HG03196 (cell line): Measurements from ENCODE around the gene C2CD3.
"Not testable (repeated sequence)": the region's sequence is repeated elsewhere in the genome, so short reads cannot be mapped to it uniquely, and the experiment has no call there.

Experiments
- ATAC-seq: cut with Tn5 transposase; IDR thresholded peaks from one replicate; pipeline ENCODE4 v1.9.1; 2021; ENCODE audit not compliant: unreplicated experiment

C2CD3 gene

DNA sequence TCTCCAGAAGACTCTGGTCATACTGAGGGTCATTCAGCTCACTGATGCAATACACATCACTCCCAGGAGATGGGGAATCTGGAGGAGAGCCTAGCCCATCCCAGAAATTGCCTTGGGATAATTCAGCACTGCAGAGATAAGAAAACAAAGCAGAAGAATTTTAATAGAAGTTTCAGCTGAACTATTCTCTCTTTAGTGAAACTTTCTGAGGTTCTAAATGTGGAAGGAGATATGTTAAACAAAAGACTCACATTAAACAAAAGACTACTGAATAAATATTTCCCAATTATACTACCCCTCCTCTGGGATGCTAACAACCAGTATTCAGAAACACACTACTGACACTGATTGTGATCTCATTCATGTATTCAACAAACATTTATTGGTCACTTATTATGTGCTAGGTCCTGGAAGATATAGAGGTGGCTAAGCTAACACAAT is 47.8 kb downstream of the C2CD3 start:
- ATAC-seq: no peak

DNA sequence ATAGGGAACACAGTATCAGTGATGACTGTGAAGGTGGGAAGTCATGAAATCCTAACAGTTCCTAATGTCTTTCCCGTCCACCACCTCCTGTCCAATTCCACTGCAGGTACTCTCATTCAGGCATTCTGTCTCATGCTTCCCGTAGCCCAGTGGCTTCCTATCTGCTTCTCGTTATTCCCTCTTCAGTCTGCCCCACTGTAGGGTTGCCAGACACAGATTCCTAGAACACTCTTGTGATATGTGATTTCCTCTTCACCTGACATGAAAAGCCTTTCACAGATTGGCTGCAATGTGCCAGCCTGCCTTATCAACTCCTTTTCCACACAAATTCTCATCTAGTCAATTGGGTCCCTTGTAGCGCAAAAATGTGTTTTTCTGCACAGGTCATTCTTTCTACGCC is 49.0 kb downstream of the C2CD3 start:
- no peak for ATAC-seq

DNA sequence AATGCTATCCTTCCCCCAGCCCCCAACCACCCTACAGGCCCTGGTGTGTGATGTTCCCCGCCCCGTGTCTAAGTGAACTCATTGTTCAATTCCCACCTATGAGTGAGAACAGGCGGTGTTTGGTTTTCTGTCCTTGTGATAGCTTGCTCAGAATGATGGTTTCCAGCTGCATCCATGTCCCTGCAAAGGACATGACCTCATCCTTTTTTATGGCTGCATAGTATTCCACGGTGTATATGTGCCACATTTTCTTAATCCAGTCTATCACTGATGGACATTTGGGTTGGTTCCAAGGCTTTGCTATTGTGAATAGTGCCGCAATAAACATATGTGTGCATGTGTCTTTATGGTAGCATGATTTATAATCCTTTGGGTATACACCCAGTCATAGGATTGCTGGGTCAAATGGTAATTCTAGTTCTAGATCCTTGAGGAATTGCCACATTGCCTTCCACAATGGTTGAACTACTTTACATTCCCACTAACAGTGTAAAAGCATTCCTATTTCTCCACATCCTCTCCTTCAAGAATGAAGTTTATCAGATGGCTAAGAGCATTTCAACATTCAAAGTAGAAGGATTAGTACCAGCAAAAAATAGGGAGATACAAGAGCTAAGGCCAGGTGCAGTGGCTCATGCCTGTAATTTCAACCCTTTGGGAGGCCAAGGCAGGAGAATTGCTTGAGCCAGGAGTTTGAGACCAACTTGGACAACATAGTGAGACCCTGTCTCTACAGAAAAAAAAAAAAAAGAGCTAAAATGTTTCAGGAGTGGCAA is 50.4 kb downstream of the C2CD3 start:
- not testable (repeated sequence) for ATAC-seq

- no peak for ATAC-seq
Observed at GRCh38 chr11:74116719-74117118, 54.1 kb downstream of the C2CD3 start.

DNA sequence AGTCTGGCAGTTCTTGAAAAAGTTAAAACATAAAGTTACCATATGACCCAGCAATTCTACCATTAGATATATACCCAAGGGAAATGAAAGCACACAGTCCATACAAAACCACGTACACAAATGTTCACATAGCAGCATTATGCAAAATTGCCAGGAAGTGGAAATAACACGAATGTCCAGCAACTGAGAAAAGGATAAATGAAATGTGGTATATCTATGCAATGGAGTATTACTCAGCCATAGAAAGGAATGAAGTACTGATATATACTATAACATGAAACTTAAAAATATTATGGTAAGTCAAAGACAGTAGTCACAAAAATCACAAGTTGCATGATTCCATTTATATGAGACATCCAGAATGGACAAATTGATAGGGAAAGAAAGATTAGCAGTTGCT is 57.9 kb downstream of the C2CD3 start:
- ATAC-seq: no peak

- no peak for ATAC-seq
Observed at GRCh38 chr11:74106124-74106523, 64.7 kb downstream of the C2CD3 start.

- no peak for ATAC-seq
Observed at GRCh38 chr11:74102321-74102720, 68.5 kb downstream of the C2CD3 start.

- ATAC-seq: no peak
Observed at GRCh38 chr11:74100735-74101134, 70.1 kb downstream of the C2CD3 start.

- no peak for ATAC-seq
Observed at GRCh38 chr11:74100231-74100630, 70.6 kb downstream of the C2CD3 start.

- ATAC-seq: no peak
Observed at GRCh38 chr11:74097686-74098237, 73.0 kb downstream of the C2CD3 start.

GRCh38 chr11:74094393-74094792 is 76.4 kb downstream of the C2CD3 start:
- ATAC-seq: no peak

- ATAC-seq: no peak
Observed at GRCh38 chr11:74092425-74092824, 78.4 kb downstream of the C2CD3 start.

GRCh38 chr11:74091549-74091948 is 79.3 kb downstream of the C2CD3 start:
- ATAC-seq: no peak

DNA sequence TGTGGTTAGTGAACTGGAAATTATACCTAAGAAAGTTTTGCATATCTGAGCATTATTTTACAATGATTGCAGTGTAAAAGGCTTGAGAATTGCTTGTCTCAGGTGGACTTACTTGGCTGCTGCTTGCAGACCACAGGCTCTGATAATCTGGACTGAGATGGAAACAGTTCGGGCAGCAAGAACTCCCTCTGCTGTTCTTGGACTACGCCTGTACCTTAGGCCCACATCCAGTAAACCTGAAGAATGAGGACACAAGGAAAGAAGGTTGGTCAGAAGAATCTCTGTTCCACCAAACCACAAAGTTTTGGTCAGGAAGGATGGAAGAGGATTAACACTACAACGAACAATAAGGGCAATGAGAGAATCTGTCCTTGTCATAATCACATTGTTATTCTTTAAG is 80.1 kb downstream of the C2CD3 start:
- no peak for ATAC-seq

- no peak for ATAC-seq
Observed at GRCh38 chr11:74086242-74086884, 84.4 kb downstream of the C2CD3 start.

DNA sequence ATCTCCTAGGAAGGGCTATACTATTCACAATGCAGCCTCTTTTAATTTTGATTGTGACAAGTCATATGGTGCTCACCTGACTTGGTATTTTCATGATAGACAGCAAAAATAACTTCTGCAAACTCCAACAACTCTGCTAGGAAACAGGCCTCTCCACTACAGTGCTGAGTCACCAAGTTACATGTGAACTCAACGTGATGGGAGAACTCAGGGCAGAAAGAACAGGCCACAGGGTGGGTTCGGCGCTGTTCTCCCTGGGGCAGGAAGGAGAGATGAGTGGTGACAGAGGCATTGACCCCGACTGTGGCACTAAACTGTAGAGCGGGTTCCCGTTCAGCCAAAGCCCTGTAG is 85.3 kb downstream of the C2CD3 start:
- no peak for ATAC-seq

- no peak for ATAC-seq
Observed at GRCh38 chr11:74084796-74085541, 85.8 kb downstream of the C2CD3 start.

DNA sequence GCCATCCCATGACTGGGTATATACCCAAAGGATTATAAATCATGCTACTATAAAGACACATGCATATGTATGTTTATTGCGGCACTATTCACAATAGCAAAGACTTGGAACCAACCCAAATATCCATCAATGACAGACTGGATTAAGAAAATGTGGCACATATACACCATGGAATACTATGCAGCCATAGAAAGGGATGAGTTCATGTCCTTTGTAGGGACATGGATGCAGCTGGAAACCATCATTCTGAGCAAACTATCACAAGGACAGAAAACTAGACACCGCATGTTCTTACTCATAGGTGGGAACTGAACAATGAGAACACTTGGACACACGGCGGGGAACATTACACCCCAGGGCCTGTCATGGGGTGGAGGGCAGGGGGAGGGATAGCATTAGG is 86.9 kb downstream of the C2CD3 start:
- ATAC-seq: not testable (repeated sequence)

GRCh38 chr11:74081428-74081827 is 89.4 kb downstream of the C2CD3 start:
- no peak for ATAC-seq

- ATAC-seq: no peak
Observed at GRCh38 chr11:74077193-74077592, 93.6 kb downstream of the C2CD3 start.

GRCh38 chr11:74072721-74073120 is 98.1 kb downstream of the C2CD3 start:
- ATAC-seq: no peak

DNA sequence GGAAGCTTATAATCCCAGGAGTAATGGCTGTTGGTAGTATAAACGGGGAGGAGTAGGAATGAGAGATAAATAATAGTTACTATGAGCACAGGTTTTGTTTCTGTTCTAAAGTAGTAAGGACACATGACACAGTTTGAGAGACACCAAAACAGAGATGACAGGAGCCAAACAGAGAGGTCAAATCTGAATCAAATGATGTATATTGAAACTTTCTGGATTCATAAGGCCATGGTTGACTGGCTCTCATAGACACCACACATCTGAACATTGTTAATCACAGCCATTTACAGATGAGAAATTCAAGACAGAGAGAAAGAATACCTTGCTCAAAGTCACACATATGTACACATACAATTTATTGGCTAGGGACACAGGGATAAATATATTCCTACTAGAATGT is 98.5 kb downstream of the C2CD3 start:
- no peak for ATAC-seq
